Prostate gland (tissue), 2 donors: ENCODE measurements around the gene IFIT1. TPM values are rescaled to one million over a fixed set of nuclear protein-coding genes. Genes with fewer than 3 reads are reported as not detected.
A peak's percentile ranks its signal among the peaks of the same experiment; 100 is the strongest.

Experiments
- DNase-seq: peaks from one replicate; pipeline ENCODE4 v3.0.0-alpha.2; 2019; ENCODE audit warnings: low spot score
- H3K27ac ChIP-seq, 2 donors: fragments of 200-600 bp; sonication (generic); 2 replicates each; pipeline ENCODE4 v1.5.1; 2017 to 2019
- H3K27me3 ChIP-seq: fragments of 200-600 bp; sonication (generic); replicated peaks from 2 replicates; pipeline ENCODE4 v1.5.1; 2019; ENCODE audit not compliant: insufficient read depth
- H3K36me3 ChIP-seq, 2 donors: fragments of 200-600 bp; sonication (generic); 1 replicate in 1 of 2; 2 replicates in 1 of 2; pipeline versions ENCODE4 v1.5.1 to v1.8.1; 2017 to 2019
- H3K4me1 ChIP-seq: fragments of 200-600 bp; sonication (generic); replicated peaks from 2 replicates; pipeline ENCODE4 v1.5.1; 2019
- H3K4me3 ChIP-seq, 2 donors: fragments of 200-600 bp; sonication (generic); 2 replicates each; pipeline ENCODE4 v1.5.1; 2017 to 2019
- H3K9me3 ChIP-seq: fragments of 200-600 bp; sonication (generic); 2 replicates; pipeline ENCODE4 v1.5.1; 2017
- CTCF ChIP-seq, 4 experiments: fragments of 200-600 bp in 2 of 4; fragments of 450-650 bp in 2 of 4; sonication (generic) in 2 of 4; IDR thresholded peaks; 1 replicate in 3 of 4; 2 replicates in 1 of 4; pipeline ENCODE4 v1.5.1; 2016 to 2019; ENCODE audit warnings: antibody characterized with exemption in 4 of 4, mild to moderate bottlenecking in 2 of 4, moderate library complexity in 2 of 4
- POLR2A ChIP-seq: fragments of 450-650 bp; IDR thresholded peaks from one replicate; pipeline ENCODE4 v1.6.1; 2016; ENCODE audit warnings: antibody characterized with exemption, mild to moderate bottlenecking
- POLR2AphosphoS5 ChIP-seq: sonication (generic); formaldehyde crosslinking; IDR thresholded peaks from one replicate; pipeline ENCODE4 v1.6.1; 2017; ENCODE audit warnings: antibody characterized with exemption
- WGBS: methylation state at CpG from one replicate; pipeline ENCODE4 v1.1.5; 2018; 5-methylcytosine and 5-hydroxymethylcytosine counted together
- intact Hi-C: fragments of 100-400 bp; cut with DNase I; formaldehyde crosslinking; loops from one replicate; pipeline ENCODE4 v1.14.2; 2022
- total RNA-seq, 2 donors: library from RNA; depleted of rRNA; stranded (reverse); fragments of >200 nt; gene quantifications; one replicate each; pipeline ENCODE4 v1.1.0, GENCODE V29; 2016

IFIT1 gene
- total RNA-seq, 2 donors from 2014 or later, result 7.6 to 17.4 TPM

GRCh38 chr10:89371987-89372386 lies 20.4 kb upstream of the IFIT1 start:
- no peak overlapping the region for H3K4me3 ChIP-seq
- intact Hi-C loops, result no loop called here
- DNase-seq, result no peak
- H3K36me3 ChIP-seq, result no peaks in the 10 kb centered on the region
- H3K4me1 ChIP-seq, result peaks cover 12% of the 10 kb centered on the region
- no peak overlapping the region for H3K27ac ChIP-seq
- H3K27me3 ChIP-seq, result no peaks in the 10 kb centered on the region
- WGBS, result 88% methylated on average over 3 of the region's 3 CpGs
- H3K9me3 ChIP-seq, result no peaks in the 10 kb centered on the region
- TF ChIP-seq CTCF (IDR thresholded peaks at IDR 0.05) (no peak), POLR2A (no peak), POLR2AphosphoS5 (no peak)

DNA sequence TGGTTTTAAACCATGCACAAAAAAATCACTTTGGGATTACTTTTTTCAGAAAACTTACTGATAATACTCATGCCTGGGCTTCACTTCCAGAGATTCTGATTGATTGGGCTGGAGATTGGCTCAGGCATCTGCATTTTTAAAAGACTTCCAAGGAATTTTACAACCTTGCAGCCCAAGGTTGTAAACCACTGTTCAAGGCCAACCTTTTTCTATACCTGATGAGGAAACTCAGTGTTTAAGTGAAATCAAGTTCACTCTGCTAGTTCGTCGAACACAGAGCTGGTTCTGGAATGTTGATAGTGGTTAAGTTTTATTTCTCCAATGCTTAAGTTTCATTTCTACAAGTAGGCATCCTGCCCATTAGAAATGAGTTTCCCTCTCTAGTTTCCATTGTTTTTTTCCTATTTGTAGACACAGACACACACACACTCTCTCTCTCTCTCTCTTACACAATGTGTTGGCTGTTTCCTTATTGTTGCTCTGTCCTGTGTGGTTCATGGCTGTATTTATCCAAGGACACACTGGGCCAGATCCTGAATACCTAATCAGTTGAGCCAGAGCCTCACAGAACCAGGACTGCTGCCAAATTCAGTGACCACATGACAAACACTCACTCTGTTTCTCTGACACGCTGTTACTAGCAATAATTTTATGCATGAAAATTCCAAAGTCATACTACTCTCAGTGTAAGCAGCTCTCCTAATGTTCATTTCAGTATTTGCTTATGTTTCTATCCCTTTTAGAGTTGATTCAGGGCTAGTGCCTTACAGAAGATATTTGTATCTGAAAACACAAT lies 18.3 kb upstream of the IFIT1 start:
- intact Hi-C loops, result no loop called here
- 10% methylated on average over 3 of the region's 3 CpGs for WGBS
- Histone ChIP-seq H3K9me3 (no peaks in the 10 kb centered on the region), H3K4me1 (peaks cover 12% of the 10 kb centered on the region), H3K4me3 (no peak overlapping the region), H3K27me3 (no peaks in the 10 kb centered on the region), H3K36me3 (no peaks in the 10 kb centered on the region), H3K27ac (peak overlapping the region; percentile 77 to 84)
- peak; percentile 96 for DNase-seq
- TF ChIP-seq POLR2AphosphoS5 (peak; percentile 92), POLR2A (no peak), CTCF (IDR thresholded peaks at IDR 0.05) (peak in 1 of 4 experiments; percentile 17)

GRCh38 chr10:89374713-89375141 lies 17.7 kb upstream of the IFIT1 start:
- Histone ChIP-seq H3K9me3 (no peaks in the 10 kb centered on the region), H3K36me3 (no peaks in the 10 kb centered on the region), H3K27ac (peak overlapping the region; percentile 77 to 84), H3K4me3 (no peak overlapping the region), H3K27me3 (no peaks in the 10 kb centered on the region), H3K4me1 (peaks cover 12% of the 10 kb centered on the region)
- DNase-seq, result no peak
- intact Hi-C loops, result no loop called here
- TF ChIP-seq POLR2A, result no peak
- TF ChIP-seq POLR2AphosphoS5, result no peak
- TF ChIP-seq CTCF (IDR thresholded peaks at IDR 0.05), result no peak

DNA sequence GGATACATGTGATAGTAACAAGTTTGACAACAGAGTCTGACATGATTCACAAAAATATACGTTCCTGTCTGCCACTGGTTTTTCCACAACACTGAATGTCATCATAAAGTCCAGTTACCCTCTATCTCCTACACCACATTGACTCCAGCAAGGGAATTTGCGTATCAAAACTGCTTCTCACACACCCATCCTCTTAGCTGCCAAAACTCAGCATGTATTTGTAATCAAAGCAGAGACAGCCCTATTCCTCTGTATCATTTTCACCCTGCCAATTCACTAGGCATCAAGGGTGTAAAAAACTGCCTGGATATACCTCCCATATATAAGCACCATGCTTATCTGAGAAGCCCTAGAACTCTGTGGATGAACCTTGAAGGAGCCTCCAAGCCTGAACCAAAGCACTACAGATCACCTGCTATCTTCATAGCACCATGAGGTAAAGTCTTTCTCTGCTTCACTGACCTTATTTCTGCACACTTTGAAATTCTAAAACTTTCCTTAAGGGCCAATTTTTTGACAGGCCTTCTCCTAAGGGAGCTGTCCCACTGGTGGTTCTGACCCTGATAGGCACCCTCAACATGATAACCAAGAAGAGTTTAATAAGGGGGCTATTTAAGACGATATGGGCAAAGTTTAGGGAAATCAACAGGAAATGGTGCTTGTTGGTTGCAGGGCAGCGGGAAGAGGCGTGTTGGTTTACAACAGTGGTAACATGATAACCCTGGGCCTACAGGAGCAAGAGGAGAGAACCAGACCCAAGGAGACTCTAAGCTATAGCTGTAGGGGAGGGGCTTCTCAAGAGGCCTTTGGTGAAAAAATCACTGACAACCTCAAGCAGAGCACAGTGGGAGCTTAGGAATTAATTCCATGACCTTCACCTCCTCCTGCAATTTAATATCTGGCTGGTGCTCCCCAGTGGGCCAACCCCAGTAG lies 14.5 kb upstream of the IFIT1 start, which contains the start of gene IFIT1B:
Gene IFIT1B (plus strand): TSS at position 352 of the 933 bp plus-strand sequence. CDS start 80 bp downstream, at position 432.
- Histone ChIP-seq H3K27ac (no peak within 1 kb of the TSS), H3K4me1 (peaks cover 12% of the 10 kb centered on the region), H3K9me3 (no peaks in the 10 kb centered on the region), H3K4me3 (no peak within 1 kb of the TSS), H3K27me3 (no peaks in the 10 kb centered on the region), H3K36me3 (no peaks in the 10 kb centered on the region)
- intact Hi-C loops, result no loop called here
- WGBS, result 92% methylated on average over 5 of the region's 5 CpGs
- TF ChIP-seq POLR2AphosphoS5 (no peak), POLR2A (no peak), CTCF (IDR thresholded peaks at IDR 0.05) (no peak)
- DNase-seq, result no peak
